ENCODE measurements around the gene NAT8L. TPM values are rescaled to one million over a fixed set of nuclear protein-coding genes. Genes with fewer than 3 reads are reported as not detected.
"Not testable (repeated sequence)": the region's sequence is repeated elsewhere in the genome, so short reads cannot be mapped to it uniquely, and the experiment has no call there.

The NAT8L gene
- 8.2 TPM for polyA plus RNA-seq (2012; ENCODE audit: insufficient read depth, insufficient read length)

DNA sequence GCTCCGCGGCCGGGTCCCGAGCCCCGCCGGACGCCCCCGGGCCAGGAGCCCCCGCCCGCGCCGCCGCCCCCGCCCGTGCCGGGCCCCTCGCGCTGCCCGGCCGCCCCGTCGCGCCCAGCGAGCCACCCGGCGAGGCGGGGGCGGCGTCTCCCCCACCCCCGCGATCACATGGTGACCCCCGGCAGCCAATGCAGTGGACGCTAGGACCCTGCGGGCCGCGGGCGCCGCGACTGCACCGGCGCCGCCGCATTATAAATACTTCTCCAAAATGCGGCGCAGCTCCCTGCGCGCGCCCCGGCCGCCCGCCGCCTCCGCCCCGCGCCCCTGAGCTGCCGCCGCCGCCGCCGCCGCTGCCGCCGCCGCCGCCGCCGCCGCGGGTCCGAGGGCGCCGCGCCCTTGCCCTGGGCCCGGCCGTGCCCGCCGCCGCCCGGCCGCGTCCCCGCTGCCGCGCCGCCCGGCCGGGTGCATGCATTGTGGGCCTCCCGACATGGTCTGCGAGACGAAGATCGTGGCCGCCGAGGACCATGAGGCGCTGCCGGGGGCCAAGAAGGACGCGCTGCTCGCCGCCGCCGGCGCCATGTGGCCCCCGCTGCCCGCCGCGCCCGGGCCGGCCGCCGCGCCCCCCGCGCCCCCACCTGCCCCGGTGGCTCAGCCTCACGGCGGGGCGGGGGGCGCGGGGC, at the start of gene NAT8L:
NAT8L (plus strand) TSS at position 282 of the 680 bp plus-strand sequence; CDS start at position 467, 185 bp downstream.
- DNase-seq (ENCODE audit: low read depth, low spot score), result peak; percentile 46
- H3K4me3 ChIP-seq (ENCODE audit: low read length), result peak within 1 kb of the TSS; percentile 51

GRCh38 chr4:2009651-2010233, 49.4 kb upstream of the NAT8L start:
- peak overlapping the region; percentile 95 for H3K4me3 ChIP-seq (ENCODE audit: low read length)
- no peak for DNase-seq (ENCODE audit: low read depth, low spot score)

DNA sequence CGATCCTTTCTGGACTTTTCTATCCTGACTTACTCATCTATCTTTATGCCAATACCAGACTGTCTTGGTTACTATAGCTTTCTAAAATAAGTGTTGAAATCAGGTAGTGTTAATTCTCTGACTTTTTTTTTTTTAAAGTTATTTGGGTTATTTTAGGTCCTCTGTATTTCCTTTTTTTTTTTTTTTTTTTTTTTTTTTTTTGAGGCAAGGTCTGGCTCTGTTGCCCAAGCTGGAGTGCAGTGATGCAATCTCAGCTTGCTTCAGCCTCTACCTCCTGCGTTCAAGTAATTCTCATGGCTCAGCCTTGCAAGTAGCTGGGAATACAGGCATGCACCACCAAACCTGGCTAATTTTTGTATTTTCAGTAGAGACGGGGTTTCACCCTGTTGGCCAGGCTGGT, 47.5 kb upstream of the NAT8L start:
- H3K4me3 ChIP-seq (ENCODE audit: low read length), result no peak overlapping the region
- no peak for DNase-seq (ENCODE audit: low read depth, low spot score)

DNA sequence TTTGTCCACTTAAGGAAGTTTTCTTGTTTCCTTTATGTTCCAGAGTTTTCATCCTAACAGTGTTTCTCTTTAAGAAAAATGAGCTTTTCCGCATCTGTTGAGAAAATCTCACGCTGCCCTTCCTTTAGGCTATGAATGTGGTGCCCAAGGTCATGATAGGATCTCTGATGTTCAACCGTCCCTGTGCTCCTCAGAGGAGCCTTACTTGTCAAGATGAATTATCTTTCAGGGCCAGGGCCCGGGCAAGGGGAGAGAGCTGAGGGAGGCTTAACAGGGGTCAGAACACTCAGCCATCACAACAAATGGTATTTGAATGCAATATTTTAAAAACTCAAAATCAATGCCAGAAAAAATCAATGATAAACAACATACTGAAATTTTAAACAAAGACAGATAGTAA, 44.1 kb upstream of the NAT8L start:
- H3K4me3 ChIP-seq (ENCODE audit: low read length), result no peak overlapping the region
- no peak for DNase-seq (ENCODE audit: low read depth, low spot score)

DNA sequence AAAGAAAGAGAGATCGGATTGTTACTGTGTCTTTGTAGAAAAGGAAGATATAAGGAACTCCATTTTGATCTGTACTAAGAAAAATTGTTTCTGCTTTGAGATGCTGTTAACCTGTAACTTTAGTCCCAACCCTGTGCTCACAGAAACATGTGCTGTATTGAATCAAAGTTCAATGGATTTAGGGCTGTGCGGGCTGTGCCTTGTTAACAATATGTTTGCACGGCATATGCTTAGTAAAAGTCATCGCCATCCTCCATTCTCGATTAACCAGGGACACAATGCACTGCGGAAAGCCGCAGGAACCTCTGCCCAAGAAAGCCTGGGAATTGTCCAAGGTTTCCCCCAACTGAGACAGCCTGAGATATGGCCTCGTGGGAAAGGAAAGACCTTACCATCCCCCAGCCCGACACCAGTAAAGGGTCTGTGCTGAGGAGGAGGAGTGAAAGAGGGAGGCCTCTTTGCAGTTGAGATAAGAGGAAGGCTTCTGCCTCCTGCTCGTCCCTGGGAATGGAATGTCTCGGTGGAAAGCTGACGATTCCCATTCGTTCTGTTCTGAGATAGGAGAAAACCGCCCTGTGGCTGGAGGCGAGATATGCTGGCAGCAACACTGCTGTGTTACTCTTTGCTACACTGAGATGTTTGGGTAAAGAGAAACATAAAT, 37.6 kb upstream of the NAT8L start:
- H3K4me3 ChIP-seq (ENCODE audit: low read length); DNase-seq (ENCODE audit: low read depth, low spot score): not testable (repeated sequence)

GRCh38 chr4:2024683-2025082, 34.4 kb upstream of the NAT8L start:
- H3K4me3 ChIP-seq (ENCODE audit: low read length), result no peak overlapping the region
- DNase-seq (ENCODE audit: low read depth, low spot score), result no peak

GRCh38 chr4:2025817-2026216, 33.3 kb upstream of the NAT8L start:
- H3K4me3 ChIP-seq (ENCODE audit: low read length), result no peak overlapping the region
- DNase-seq (ENCODE audit: low read depth, low spot score), result no peak

- DNase-seq (ENCODE audit: low read depth, low spot score); H3K4me3 ChIP-seq (ENCODE audit: low read length): not testable (repeated sequence)
These were observed 32.0 kb upstream of the NAT8L start for GRCh38 chr4:2027120-2027519.

- not testable (repeated sequence) for DNase-seq (ENCODE audit: low read depth, low spot score)
These were observed 28.0 kb upstream of the NAT8L start for GRCh38 chr4:2031161-2031560.

DNA sequence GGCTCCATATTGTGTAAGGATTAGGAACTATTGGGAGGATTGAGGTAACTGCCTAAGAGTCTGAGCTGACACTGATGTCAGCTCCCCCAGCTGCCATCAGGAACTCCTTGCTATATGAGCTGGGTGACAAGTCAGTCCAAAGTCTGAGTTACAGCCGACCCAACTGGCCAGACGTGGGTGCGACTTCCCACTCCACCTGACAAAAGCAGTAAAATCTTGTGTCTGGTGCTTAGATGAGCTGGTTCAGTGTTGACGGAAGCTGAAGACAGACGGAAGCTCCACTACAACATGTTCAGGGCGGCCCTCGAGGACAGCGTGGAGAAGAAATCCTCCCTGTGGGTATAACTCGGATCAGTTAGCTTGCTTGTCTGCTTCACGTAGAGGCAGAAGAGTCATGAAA, 22.8 kb upstream of the NAT8L start:
- no peak for DNase-seq (ENCODE audit: low read depth, low spot score)
- H3K4me3 ChIP-seq (ENCODE audit: low read length), result no peak overlapping the region

More at GRCh38 chr4:2031161-2031560, 28.0 kb upstream of the NAT8L start:
- not testable (repeated sequence) for H3K4me3 ChIP-seq (ENCODE audit: low read length)

DNA sequence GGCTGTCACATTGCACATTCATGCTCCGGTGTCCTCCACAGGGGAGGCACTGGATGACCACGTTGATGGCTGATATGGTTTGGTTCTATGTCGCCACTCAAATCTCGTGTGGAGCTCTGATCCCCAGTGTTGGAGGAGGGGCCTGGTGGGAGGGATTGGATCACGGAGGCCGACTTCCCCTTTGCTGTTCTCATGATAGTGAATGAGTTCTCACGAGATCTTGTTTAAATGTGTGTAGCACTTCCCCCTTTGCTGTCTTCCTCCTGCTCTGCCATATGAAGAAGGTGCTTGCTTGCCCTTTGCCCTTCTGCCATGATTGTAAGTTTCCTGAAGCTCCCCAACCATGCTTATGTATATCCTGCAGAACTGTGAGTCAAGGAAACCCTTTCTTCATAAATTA, 22.3 kb upstream of the NAT8L start:
- no peak for DNase-seq (ENCODE audit: low read depth, low spot score)
- no peak overlapping the region for H3K4me3 ChIP-seq (ENCODE audit: low read length)

- peak overlapping the region; percentile 61 for H3K4me3 ChIP-seq (ENCODE audit: low read length)
- no peak for DNase-seq (ENCODE audit: low read depth, low spot score)
These were observed 18.5 kb upstream of the NAT8L start for GRCh38 chr4:2040391-2041238.

GRCh38 chr4:2041239-2042130, 17.6 kb upstream of the NAT8L start:
- peak; percentile 70 for DNase-seq (ENCODE audit: low read depth, low spot score)
- H3K4me3 ChIP-seq (ENCODE audit: low read length), result peak overlapping the region; percentile 61

GRCh38 chr4:2042204-2042946, 16.8 kb upstream of the NAT8L start:
- DNase-seq (ENCODE audit: low read depth, low spot score), result no peak
- peak overlapping the region; percentile 61 for H3K4me3 ChIP-seq (ENCODE audit: low read length)

DNA sequence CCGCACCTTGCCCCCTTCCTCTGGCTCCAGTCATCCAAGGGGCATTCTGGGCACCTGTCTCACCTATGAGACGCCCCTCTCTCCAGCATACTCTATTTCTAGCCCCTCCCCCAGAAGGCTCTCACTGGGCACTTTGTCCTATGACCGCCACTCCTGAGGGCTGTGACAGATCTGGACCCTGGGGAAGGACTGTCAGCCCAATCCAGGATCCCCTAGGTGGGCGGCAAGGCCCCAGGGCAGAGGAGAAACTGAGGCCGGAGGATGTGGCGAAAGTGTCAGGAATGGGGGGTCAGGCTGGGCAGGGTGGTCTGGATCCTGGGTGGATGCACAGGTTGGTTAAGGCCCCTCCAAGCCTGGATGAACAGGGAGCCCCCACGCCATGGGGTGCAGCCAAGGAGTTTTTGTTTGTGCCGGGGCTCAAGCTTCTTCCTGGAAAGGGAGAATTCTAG, 16.2 kb upstream of the NAT8L start:
- DNase-seq (ENCODE audit: low read depth, low spot score), result no peak
- peak overlapping the region; percentile 61 for H3K4me3 ChIP-seq (ENCODE audit: low read length)

DNA sequence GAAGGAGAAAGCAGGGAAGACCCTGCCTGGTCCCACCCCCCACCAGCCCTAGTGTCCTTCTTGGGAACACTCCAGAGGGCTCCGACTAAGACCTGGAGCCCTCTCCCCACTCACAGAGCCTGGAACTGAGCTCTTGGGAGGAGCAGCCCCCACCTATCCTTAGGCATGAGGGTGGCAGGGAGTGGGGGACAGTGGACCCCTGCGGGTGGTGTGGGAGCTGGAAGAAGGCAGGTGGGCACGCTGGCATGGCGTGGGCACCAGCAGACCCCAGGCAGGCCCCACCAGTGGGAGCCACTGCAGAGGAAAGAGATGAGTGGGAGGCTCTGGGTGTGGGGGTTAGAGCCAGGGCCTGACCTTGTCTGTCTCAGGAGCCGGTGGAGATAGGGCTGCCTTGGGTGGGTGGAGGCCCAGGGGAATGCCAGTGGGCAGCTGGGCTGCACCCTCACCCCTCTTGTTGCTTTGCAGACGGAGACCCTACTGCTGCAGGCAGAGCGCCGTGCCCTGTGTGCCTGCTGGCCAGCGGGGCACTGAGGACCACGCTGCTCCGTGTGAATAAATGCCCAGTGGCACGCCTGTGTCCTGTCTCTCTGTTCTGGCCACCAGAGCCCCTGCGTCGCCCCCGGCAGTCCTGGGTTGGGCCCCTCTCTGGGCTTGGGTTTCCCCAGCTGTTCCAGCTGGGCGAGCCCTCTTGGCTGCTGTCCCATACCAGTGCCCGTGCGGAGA, 15.6 kb upstream of the NAT8L start:
- no peak overlapping the region for H3K4me3 ChIP-seq (ENCODE audit: low read length)
- DNase-seq (ENCODE audit: low read depth, low spot score), result no peak

DNA sequence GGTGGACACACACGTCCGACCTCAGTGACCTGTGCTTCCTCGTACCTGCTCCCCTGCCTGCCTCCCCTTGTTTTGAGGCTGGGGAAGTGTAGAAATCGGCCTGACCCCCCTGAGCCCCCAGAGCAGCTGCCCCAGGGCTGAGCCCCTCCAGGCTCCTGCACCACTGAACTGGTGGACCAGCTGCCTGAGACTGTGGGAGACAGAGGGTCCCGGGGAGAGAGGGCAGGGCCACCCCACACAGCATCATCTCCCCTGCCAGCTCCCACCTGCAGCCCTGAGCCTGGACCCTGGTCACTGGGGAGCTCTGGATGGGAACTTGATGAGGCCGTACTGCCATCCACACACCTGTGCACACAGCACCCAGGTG, 15.0 kb upstream of the NAT8L start:
- DNase-seq (ENCODE audit: low read depth, low spot score), result no peak
- H3K4me3 ChIP-seq (ENCODE audit: low read length), result no peak overlapping the region
